ENCODE measurements around the gene PIK3AP1.

The PIK3AP1 gene

DNA sequence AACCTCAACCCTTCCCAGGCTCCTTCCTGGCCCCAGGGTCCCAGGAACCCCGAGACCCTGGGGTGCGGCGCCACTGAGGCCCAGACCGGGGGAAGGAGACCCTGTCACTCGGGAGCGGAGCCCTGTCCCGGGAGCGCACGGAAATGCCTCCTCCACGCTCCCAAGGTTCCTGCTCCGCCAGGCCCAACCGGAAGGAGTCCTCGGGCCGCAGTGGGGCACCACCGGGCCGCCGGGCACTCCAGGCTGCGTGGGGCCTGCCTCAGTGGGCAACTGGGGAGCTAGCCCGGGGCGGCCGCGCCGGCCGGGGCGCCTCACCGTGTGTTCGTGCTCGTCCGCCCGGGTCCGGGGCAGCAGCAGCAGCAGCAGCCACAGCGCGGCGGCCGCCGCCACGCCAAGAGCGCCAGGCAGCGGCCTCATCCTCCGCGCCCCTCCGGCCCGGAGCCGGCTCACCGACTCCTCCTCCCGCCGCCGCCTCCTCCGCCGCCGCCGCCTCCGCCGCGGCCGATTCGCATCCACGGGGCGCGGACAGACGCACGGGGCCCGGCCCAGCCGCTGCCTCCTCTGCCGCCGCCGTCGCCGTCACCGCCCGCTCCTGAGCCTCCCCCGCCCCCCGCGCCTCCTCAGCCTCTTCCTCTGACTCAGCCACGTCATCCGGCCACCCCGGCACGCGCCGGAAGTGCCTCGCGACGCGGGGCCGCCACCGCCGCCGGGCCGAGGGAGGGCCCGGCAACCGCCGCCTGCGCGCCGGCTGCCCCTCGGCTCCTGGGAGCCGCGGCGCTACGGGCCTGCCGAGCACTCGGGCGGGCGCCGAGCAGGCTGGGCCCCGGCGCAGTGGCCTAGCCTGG is 133.7 kb downstream of the PIK3AP1 start, which contains the start of gene TM9SF3:
Gene TM9SF3 (minus strand): TSS at position 594 of the 845 bp plus-strand sequence. CDS start 177 bp downstream, at position 417.
- in situ Hi-C loops (cut with MboI; ENCODE audit: low pct_unique_long_range_greater_than_20kb, low sequenced_read_pairs, unreplicated experiment) = no loop called here
- DNase-seq (ENCODE audit: low spot score) = peak; percentile 93
- TF ChIP-seq, protein P1, sequence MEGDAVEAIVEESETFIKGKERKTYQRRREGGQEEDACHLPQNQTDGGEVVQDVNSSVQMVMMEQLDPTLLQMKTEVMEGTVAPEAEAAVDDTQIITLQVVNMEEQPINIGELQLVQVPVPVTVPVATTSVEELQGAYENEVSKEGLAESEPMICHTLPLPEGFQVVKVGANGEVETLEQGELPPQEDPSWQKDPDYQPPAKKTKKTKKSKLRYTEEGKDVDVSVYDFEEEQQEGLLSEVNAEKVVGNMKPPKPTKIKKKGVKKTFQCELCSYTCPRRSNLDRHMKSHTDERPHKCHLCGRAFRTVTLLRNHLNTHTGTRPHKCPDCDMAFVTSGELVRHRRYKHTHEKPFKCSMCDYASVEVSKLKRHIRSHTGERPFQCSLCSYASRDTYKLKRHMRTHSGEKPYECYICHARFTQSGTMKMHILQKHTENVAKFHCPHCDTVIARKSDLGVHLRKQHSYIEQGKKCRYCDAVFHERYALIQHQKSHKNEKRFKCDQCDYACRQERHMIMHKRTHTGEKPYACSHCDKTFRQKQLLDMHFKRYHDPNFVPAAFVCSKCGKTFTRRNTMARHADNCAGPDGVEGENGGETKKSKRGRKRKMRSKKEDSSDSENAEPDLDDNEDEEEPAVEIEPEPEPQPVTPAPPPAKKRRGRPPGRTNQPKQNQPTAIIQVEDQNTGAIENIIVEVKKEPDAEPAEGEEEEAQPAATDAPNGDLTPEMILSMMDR (IDR thresholded peaks at IDR 0.05; ENCODE audit: extremely low read depth, insufficient read depth, missing control alignments) = peak; percentile 1

DNA sequence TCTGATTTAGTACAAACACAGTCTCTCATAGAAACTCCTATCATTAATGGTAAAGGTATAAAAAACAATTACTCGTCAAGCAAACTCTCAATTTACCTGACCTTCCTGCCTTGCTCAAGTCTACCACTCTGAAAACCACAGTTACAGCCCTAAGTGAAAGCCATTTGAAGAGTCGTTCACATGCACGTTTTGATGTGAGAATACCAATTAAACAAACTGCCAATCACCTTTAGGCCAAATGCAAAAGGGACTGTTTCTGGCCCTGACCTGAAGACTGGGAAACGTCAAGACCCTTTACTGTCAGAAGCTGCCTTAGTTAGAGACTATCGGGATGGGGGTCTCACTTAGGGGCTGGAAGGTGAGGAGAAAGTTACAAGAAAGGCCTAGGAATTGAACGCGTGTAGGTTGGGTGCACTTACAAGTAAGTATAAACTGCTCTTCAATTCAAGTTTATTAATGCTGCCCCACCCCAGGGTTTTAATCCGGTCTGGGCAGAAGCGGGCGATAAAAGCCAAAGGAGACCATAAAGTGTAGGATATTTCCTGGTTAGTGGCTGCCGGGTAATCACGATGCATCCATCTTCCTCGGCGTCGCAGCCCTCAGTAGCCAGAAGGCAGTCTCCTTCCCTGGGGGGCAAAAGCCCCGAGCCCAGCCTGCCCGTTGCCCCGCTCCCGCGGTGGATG is 134.4 kb downstream of the PIK3AP1 start:
- in situ Hi-C loops (cut with MboI; ENCODE audit: low pct_unique_long_range_greater_than_20kb, low sequenced_read_pairs, unreplicated experiment) = no loop called here
- no peak for DNase-seq (ENCODE audit: low spot score)
- TF ChIP-seq, protein P1 (IDR thresholded peaks at IDR 0.05; ENCODE audit: extremely low read depth, insufficient read depth, missing control alignments) = no peak

DNA sequence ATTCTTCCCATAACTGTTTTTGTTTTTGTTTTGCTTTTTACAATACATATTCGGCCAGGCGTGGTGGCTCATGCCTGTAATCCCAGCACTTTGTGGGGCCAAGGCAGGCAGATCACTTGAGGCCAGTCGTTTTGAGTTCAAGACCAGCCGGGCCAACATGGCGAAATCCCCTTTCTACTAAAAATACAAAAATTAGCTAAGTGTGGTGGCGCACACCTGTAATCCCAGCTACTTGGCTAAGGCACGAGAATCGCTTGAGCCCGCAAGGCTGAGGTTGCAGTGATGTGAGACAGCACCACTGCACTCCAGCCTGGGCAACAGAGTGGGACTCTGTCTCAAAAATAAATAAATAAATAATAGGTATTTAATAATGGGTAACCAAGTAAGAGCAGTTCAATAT is 135.8 kb downstream of the PIK3AP1 start:
- TF ChIP-seq, protein P1 (IDR thresholded peaks at IDR 0.05; ENCODE audit: extremely low read depth, insufficient read depth, missing control alignments) = no peak
- in situ Hi-C loops (cut with MboI; ENCODE audit: low pct_unique_long_range_greater_than_20kb, low sequenced_read_pairs, unreplicated experiment) = no loop called here

DNA sequence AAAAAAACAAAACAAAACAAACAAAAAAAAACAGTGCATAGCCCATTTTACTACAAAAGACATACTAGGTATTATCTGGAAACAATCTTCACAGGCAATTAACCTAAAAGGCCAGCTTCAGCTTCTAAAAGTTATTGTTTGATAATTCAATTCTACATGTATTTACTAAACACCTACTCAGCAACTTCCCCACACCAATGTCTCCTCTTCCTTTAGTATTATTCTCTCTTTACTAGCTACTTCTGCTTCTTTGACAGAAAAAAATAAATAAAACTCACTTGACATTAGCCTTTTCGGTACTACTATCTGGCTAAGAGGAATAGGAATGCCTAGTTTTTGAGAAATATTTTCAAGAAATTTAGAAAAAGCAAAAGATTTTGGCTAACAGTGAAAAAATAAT is 136.3 kb downstream of the PIK3AP1 start:
- TF ChIP-seq, protein P1 (IDR thresholded peaks at IDR 0.05; ENCODE audit: extremely low read depth, insufficient read depth, missing control alignments) = no peak
- in situ Hi-C loops (cut with MboI; ENCODE audit: low pct_unique_long_range_greater_than_20kb, low sequenced_read_pairs, unreplicated experiment) = no loop called here
- no peak for DNase-seq (ENCODE audit: low spot score)

More for the DNA sequence above, 135.8 kb downstream of the PIK3AP1 start:
- no peak for DNase-seq (ENCODE audit: low spot score)

DNA sequence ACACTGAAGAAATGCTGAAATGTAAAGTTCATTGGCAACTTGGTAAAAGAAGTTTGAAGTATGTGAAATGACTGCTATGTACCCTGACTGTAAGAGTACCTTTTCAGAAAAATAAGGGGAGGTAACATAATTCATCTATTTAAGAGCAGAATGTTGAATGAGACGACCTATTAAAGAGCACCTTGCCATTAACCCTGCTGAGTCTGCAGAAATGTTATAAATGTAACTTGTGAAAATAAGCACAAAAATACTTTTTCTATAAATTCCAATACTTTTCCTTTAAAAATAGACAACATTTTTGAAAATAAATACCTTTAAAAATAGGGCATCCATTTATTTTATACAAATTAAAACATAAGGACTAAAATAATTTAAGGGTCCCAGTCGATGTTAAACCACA is 141.2 kb downstream of the PIK3AP1 start:
- in situ Hi-C loops (cut with MboI; ENCODE audit: low pct_unique_long_range_greater_than_20kb, low sequenced_read_pairs, unreplicated experiment) = no loop called here
- DNase-seq (ENCODE audit: low spot score) = no peak
- TF ChIP-seq, protein P1 (IDR thresholded peaks at IDR 0.05; ENCODE audit: extremely low read depth, insufficient read depth, missing control alignments) = no peak

DNA sequence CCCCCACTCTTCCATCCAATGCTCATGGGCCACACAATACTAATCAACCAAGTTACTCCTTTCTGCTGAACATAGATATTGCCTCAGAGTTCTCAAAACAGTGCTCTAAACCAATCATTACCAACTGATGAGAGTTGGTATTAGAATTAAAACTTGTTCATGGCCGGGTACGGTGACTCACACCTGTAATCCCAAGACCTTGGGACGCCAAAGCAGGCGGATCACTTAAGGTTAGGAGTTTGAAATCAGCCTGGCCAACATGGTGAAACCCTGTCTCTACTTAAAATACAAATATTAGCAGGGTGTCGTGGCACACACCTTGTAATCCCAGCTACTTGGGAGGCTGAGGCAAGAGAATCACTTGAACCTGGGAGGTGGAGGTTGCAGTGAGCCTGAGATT is 141.7 kb downstream of the PIK3AP1 start:
- TF ChIP-seq, protein P1 (IDR thresholded peaks at IDR 0.05; ENCODE audit: extremely low read depth, insufficient read depth, missing control alignments) = no peak
- in situ Hi-C loops (cut with MboI; ENCODE audit: low pct_unique_long_range_greater_than_20kb, low sequenced_read_pairs, unreplicated experiment) = no loop called here
- no peak for DNase-seq (ENCODE audit: low spot score)

Measured in GM13977 (cell line).